Body of pancreas (tissue), 4 donors: ENCODE data around the gene EIF4G2.

ENCODE experiments used
- POLR2A ChIP-seq, 3 donors: fragments of 450-650 bp; IDR thresholded peaks; one replicate each; pipeline ENCODE4 v1.6.1; 2016; ENCODE audit warnings: antibody characterized with exemption in 3 of 3, mild to moderate bottlenecking in 2 of 3
- TF ChIP-seq, protein P1 (sequence below), 7 experiments: fragments of 450-650 bp in 4 of 7; fragments of 200-600 bp in 3 of 7; sonication (generic) in 3 of 7; IDR thresholded peaks; one replicate each; pipeline ENCODE4 v1.5.1; 2016 to 2019; ENCODE audit warnings: antibody characterized with exemption in 7 of 7

- TF ChIP-seq, protein P1, sequence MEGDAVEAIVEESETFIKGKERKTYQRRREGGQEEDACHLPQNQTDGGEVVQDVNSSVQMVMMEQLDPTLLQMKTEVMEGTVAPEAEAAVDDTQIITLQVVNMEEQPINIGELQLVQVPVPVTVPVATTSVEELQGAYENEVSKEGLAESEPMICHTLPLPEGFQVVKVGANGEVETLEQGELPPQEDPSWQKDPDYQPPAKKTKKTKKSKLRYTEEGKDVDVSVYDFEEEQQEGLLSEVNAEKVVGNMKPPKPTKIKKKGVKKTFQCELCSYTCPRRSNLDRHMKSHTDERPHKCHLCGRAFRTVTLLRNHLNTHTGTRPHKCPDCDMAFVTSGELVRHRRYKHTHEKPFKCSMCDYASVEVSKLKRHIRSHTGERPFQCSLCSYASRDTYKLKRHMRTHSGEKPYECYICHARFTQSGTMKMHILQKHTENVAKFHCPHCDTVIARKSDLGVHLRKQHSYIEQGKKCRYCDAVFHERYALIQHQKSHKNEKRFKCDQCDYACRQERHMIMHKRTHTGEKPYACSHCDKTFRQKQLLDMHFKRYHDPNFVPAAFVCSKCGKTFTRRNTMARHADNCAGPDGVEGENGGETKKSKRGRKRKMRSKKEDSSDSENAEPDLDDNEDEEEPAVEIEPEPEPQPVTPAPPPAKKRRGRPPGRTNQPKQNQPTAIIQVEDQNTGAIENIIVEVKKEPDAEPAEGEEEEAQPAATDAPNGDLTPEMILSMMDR (IDR thresholded peaks at IDR 0.05): no peak
- no peak for TF ChIP-seq POLR2A (IDR thresholded peaks at IDR 0.05)
These were observed 33.9 kb downstream of the EIF4G2 start for GRCh38 chr11:10774811-10775210.
